GM12891 (cell line): ENCODE measurements around the gene PRSS21.

Experiments used
- PAX5 ChIP-seq: IDR thresholded peaks from 2 replicates; pipeline ENCODE4 v1.6.1; 2011; ENCODE audit warnings: low read length, moderate library complexity, mild to moderate bottlenecking; ENCODE audit not compliant: insufficient read depth, severe bottlenecking
- POLR2A ChIP-seq: IDR thresholded peaks from 2 replicates; pipeline ENCODE4 v1.6.1; 2011; ENCODE audit warnings: low read depth, low read length, control low read depth
- POLR2AphosphoS5 ChIP-seq: IDR thresholded peaks from 2 replicates; pipeline ENCODE4 v1.6.1; 2011; ENCODE audit warnings: low read depth, low read length, control low read depth
- POU2F2 ChIP-seq: IDR thresholded peaks from 2 replicates; pipeline ENCODE4 v1.6.1; 2011; ENCODE audit warnings: low read depth, mild to moderate bottlenecking, control low read depth, low read length, moderate library complexity
- SPI1 ChIP-seq: IDR thresholded peaks from 2 replicates; pipeline ENCODE4 v1.6.1; 2011; ENCODE audit warnings: low read depth, low read length, control low read depth
- TAF1 ChIP-seq: IDR thresholded peaks from 2 replicates; pipeline ENCODE4 v1.6.1; 2011; ENCODE audit warnings: low read depth, low read length, control low read depth

DNA sequence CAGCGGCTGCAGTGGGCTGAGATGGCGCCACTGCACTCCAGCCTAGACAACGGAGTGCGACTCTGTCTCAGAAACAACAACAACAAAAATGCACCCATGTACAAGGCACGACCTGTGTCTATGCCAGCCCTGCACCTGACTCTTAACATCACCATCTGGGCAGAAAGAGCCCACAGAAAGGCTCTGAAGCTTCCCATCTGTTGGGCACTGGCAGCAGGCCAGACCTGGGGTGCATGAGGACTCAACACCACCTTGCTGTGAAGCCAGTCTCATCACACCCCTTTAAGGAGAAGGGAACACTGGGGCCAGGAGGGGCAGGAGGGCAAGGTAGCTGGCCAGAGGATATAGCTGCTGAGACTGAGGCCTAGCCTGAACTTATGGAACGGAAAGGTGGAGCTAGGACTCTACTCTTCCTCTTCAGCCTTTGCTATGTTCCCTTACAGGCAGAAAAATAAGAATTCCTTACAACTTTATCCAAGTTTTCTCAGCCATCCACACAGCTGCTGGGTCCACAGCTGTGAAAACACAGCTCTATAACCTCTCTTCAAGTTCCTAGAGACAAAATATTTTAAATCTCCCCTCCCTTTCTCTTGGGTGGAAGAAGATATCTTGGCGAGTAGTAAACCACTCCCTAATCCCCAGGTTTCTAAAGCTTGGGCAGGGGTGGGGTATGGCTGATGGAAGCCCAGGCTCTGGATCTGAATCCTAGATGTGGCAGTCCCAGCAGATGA is 42.7 kb upstream of the PRSS21 start:
- TF ChIP-seq TAF1 (no peak), SPI1 (no peak), POLR2A (no peak), PAX5 (no peak), POLR2AphosphoS5 (no peak), POU2F2 (no peak)
